Measurements from ENCODE around the gene TMEM8B.

TMEM8B gene

DNA sequence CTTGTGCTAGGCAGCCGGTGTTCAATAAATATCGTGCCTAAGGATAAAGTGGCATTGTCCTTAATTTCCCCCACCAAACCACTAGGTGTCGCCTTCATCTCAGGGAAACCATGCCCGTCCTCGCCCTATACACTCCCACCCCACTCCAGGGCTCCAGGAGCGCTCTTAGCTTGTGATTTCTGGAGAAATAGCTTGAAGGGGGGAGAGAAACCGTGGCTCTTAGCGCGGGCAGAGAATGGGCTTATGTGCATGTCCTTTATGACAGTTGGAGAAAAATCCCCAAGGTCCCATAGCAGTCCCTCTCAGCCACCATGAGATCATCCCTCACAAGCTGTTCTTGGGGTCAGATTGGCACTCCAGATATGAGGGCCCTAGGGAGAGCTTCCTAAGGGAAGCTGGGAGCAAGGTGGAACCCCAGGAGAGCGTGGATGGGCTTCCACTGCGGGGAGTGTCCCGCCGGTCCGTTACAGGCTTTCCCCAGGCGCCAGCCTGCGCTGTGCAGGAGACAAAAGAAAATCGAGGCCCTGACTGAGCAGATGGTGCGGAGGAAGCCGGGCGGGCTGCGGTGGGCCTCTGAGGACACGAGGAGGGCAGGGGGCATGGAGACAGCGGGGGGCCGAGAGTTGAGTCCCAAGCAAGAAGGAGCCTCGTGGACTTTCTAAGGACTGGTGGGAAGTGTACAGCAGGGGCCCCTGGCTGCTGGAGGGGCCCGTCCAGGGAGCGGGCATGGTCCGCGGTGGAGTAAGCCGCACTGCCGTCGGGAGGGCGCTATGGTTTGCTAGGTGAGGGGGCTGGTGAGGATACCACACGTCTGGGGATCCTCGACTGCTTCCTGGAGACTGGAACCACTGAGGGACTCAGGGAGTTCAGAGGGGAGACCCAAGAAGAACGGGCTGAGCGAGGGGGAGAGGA, 38.4 kb upstream of the TMEM8B start:
- no peak for TF ChIP-seq POLR2AphosphoS5 (IDR thresholded peaks at IDR 0.05; ENCODE audit: low read depth, low read length)

GRCh38 chr9:35791297-35791921, 37.6 kb upstream of the TMEM8B start, which contains the start of gene NPR2:
TSS of gene NPR2 (plus strand) at chr9:35791591. CDS start at chr9:35792409, 818 bp downstream.
- no peak for TF ChIP-seq TAF1 (IDR thresholded peaks at IDR 0.05; ENCODE audit: borderline replicate concordance, insufficient read depth, low read length)
- TF ChIP-seq, protein P1, sequence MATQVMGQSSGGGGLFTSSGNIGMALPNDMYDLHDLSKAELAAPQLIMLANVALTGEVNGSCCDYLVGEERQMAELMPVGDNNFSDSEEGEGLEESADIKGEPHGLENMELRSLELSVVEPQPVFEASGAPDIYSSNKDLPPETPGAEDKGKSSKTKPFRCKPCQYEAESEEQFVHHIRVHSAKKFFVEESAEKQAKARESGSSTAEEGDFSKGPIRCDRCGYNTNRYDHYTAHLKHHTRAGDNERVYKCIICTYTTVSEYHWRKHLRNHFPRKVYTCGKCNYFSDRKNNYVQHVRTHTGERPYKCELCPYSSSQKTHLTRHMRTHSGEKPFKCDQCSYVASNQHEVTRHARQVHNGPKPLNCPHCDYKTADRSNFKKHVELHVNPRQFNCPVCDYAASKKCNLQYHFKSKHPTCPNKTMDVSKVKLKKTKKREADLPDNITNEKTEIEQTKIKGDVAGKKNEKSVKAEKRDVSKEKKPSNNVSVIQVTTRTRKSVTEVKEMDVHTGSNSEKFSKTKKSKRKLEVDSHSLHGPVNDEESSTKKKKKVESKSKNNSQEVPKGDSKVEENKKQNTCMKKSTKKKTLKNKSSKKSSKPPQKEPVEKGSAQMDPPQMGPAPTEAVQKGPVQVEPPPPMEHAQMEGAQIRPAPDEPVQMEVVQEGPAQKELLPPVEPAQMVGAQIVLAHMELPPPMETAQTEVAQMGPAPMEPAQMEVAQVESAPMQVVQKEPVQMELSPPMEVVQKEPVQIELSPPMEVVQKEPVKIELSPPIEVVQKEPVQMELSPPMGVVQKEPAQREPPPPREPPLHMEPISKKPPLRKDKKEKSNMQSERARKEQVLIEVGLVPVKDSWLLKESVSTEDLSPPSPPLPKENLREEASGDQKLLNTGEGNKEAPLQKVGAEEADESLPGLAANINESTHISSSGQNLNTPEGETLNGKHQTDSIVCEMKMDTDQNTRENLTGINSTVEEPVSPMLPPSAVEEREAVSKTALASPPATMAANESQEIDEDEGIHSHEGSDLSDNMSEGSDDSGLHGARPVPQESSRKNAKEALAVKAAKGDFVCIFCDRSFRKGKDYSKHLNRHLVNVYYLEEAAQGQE (IDR thresholded peaks at IDR 0.05; ENCODE audit: insufficient read depth in 1 of 2, low read depth in 2 of 2, low read length in 2 of 2): no peak
- no peak for TF ChIP-seq FOXP2 (optimal IDR thresholded peaks at IDR 0.05; ENCODE audit: borderline replicate concordance, extremely low read depth, extremely low read length, insufficient read depth)
- no peak for TF ChIP-seq POLR2AphosphoS5 (IDR thresholded peaks at IDR 0.05; ENCODE audit: low read depth, low read length)
- TF ChIP-seq SIN3A (IDR thresholded peaks at IDR 0.05; ENCODE audit: borderline replicate concordance, insufficient read depth, low read length): no peak

DNA sequence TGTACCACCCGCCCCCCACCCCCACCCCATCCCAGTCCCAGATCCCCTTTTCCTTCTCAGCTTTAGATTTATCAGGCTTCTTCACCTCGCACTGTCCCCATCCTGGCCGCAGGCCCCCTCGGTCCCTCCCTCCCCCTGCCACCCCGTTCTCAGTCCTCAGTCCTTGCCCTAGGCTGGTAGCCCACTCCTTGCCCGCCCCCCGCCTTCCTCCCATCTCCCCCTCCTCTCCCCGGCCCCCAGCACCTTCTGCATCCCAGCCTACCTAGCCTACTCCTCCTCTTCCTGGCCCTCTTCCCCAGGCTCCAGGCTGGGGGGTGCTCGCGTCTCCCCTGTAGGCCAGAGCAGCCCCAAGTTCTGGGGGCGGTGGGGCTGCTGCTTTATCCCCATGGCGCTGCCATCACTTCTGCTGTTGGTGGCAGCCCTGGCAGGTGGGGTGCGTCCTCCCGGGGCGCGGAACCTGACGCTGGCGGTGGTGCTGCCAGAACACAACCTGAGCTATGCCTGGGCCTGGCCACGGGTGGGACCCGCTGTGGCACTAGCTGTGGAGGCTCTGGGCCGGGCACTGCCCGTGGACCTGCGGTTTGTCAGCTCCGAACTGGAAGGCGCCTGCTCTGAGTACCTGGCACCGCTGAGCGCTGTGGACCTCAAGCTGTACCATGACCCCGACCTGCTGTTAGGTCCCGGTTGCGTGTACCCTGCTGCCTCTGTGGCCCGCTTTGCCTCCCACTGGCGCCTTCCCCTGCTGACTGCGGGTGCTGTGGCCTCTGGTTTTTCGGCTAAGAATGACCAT, 36.8 kb upstream of the TMEM8B start:
- TF ChIP-seq POLR2AphosphoS5 (IDR thresholded peaks at IDR 0.05; ENCODE audit: low read depth, low read length): no peak

DNA sequence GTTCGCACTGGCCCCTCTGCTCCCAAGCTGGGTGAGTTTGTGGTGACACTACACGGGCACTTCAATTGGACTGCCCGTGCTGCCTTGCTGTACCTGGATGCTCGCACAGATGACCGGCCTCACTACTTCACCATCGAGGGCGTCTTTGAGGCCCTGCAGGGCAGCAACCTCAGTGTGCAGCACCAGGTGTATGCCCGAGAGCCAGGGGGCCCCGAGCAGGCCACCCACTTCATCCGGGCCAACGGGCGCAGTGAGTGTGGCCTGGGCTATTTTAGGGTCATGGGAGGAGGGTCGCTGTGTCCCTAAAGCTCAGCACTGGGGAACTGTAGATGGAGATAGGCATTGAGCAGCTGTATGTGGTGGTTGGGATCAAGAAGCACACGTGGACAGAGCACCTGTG, 36.2 kb upstream of the TMEM8B start:
- TF ChIP-seq, protein P1 (IDR thresholded peaks at IDR 0.05; ENCODE audit: insufficient read depth in 1 of 2, low read depth in 2 of 2, low read length in 2 of 2): no peak
- no peak for TF ChIP-seq SIN3A (IDR thresholded peaks at IDR 0.05; ENCODE audit: borderline replicate concordance, insufficient read depth, low read length)
- TF ChIP-seq FOXP2 (optimal IDR thresholded peaks at IDR 0.05; ENCODE audit: borderline replicate concordance, extremely low read depth, extremely low read length, insufficient read depth): no peak
- TF ChIP-seq TAF1 (IDR thresholded peaks at IDR 0.05; ENCODE audit: borderline replicate concordance, insufficient read depth, low read length): no peak
- no peak for TF ChIP-seq POLR2AphosphoS5 (IDR thresholded peaks at IDR 0.05; ENCODE audit: low read depth, low read length)

GRCh38 chr9:35793461-35793860, 35.6 kb upstream of the TMEM8B start:
- no peak for TF ChIP-seq TAF1 (IDR thresholded peaks at IDR 0.05; ENCODE audit: borderline replicate concordance, insufficient read depth, low read length)
- TF ChIP-seq SIN3A (IDR thresholded peaks at IDR 0.05; ENCODE audit: borderline replicate concordance, insufficient read depth, low read length): no peak
- TF ChIP-seq FOXP2 (optimal IDR thresholded peaks at IDR 0.05; ENCODE audit: borderline replicate concordance, extremely low read depth, extremely low read length, insufficient read depth): no peak
- TF ChIP-seq POLR2AphosphoS5 (IDR thresholded peaks at IDR 0.05; ENCODE audit: low read depth, low read length): no peak
- TF ChIP-seq, protein P1 (IDR thresholded peaks at IDR 0.05; ENCODE audit: insufficient read depth in 1 of 2, low read depth in 2 of 2, low read length in 2 of 2): no peak

Measured in PFSK-1 (cell line).